Karpas-422 (cell line): ENCODE results near the gene CRKL. TPM values are rescaled to one million over a fixed set of nuclear protein-coding genes. Genes with fewer than 3 reads are reported as not detected.
"Not testable (repeated sequence)": the region's sequence is repeated elsewhere in the genome, so short reads cannot be mapped to it uniquely, and the experiment has no call there.

ENCODE experiments used
- DNase-seq: peaks from one replicate; pipeline ENCODE4 v3.0.0-alpha.2; 2015
- H2AFZ ChIP-seq: fragments of 200-600 bp; sonication (generic); 2 replicates; pipeline ENCODE4 v1.6.1; 2014; ENCODE audit warnings: antibody characterized with exemption, low read length, mixed read lengths
- H3K27ac ChIP-seq: fragments of 200-600 bp; sonication (generic); 2 replicates; pipeline ENCODE4 v1.5.1; 2014; ENCODE audit warnings: mild to moderate bottlenecking, low read length, moderate library complexity
- H3K27me3 ChIP-seq: fragments of 200-600 bp; sonication (generic); 2 replicates; pipeline ENCODE4 v1.6.1; 2014; ENCODE audit warnings: low read length, mixed read lengths
- H3K36me3 ChIP-seq: fragments of 200-600 bp; sonication (generic); 2 replicates; pipeline ENCODE4 v1.6.1; 2014; ENCODE audit warnings: low read length, mixed read lengths; ENCODE audit not compliant: insufficient read depth
- H3K4me1 ChIP-seq: fragments of 200-600 bp; sonication (generic); 2 replicates; pipeline ENCODE4 v1.6.1; 2014; ENCODE audit warnings: mild to moderate bottlenecking, low read length, mixed read lengths
- H3K4me2 ChIP-seq: fragments of 200-600 bp; sonication (generic); 2 replicates; pipeline ENCODE4 v1.6.1; 2014; ENCODE audit warnings: low read length, low read depth, mild to moderate bottlenecking; ENCODE audit not compliant: poor library complexity, severe bottlenecking
- H3K4me3 ChIP-seq: fragments of 200-600 bp; sonication (generic); 2 replicates; pipeline ENCODE4 v1.5.1; 2014; ENCODE audit warnings: mild to moderate bottlenecking, antibody characterized with exemption, low read length, mixed read lengths
- H3K79me2 ChIP-seq: fragments of 200-600 bp; sonication (generic); 2 replicates; pipeline ENCODE4 v1.6.1; 2014; ENCODE audit warnings: mild to moderate bottlenecking, low read length, mixed read lengths
- H3K9ac ChIP-seq: fragments of 200-600 bp; sonication (generic); 2 replicates; pipeline ENCODE4 v1.6.0; 2014; ENCODE audit warnings: low read length
- H3K9me2 ChIP-seq: fragments of 200-600 bp; sonication (generic), shearing (Covaris generic); replicated peaks from 2 replicates; pipeline ENCODE4 v1.6.0; 2014; ENCODE audit warnings: mild to moderate bottlenecking, low read length, moderate library complexity; ENCODE audit not compliant: insufficient read depth
- H3K9me3 ChIP-seq: fragments of 300-700, 200-600 bp; sonication (generic); 2 replicates; pipeline ENCODE4 v1.6.1; 2014; ENCODE audit warnings: low read length, mixed read lengths
- H4K20me1 ChIP-seq: fragments of 200-600 bp; sonication (generic); 2 replicates; pipeline ENCODE4 v1.6.1; 2014; ENCODE audit warnings: mild to moderate bottlenecking, antibody characterized with exemption, low read length, low read depth; ENCODE audit not compliant: insufficient read depth
- total RNA-seq: library from RNA; depleted of rRNA; stranded (reverse); fragments of >200 nt; shearing (Covaris generic); gene quantifications from 2 replicates; pipeline ENCODE4 v1.2.3, GENCODE V29; 2014; ENCODE audit warnings: low replicate concordance

The CRKL gene
- total RNA-seq, 1 experiment from 2014 or later = 58.4 TPM

DNA sequence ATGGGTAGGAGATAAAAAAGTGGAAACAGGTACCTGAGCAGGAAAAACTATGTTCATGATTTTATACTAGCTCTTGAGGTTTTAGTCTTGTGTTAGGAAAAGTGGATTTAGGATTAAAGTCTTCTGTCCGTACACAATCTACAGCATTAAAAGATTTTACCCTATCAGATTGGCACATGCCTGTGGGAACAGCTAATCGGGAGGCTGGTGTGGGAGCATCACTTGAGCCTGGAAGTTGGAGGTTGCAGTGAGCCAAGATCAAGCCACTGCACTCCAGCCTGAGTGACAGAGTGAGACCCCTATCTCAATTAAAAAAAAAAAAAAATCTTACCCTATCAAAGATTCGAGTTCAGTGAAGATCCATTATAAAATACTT lies 12.2 kb upstream of the CRKL start:
- Histone ChIP-seq H3K9me3 (no peaks in the 10 kb centered on the region), H3K36me3 (no peaks in the 10 kb centered on the region), H3K79me2 (no peaks in the 10 kb centered on the region), H2AFZ (no peak overlapping the region), H4K20me1 (no peaks in the 10 kb centered on the region), H3K4me2 (no peak overlapping the region), H3K27me3 (no peaks in the 10 kb centered on the region), H3K27ac (no peak overlapping the region), H3K4me3 (no peak overlapping the region), H3K9ac (no peak overlapping the region), H3K9me2 (no peaks in the 10 kb centered on the region), H3K4me1 (no peaks in the 10 kb centered on the region)
- DNase-seq = no peak

DNA sequence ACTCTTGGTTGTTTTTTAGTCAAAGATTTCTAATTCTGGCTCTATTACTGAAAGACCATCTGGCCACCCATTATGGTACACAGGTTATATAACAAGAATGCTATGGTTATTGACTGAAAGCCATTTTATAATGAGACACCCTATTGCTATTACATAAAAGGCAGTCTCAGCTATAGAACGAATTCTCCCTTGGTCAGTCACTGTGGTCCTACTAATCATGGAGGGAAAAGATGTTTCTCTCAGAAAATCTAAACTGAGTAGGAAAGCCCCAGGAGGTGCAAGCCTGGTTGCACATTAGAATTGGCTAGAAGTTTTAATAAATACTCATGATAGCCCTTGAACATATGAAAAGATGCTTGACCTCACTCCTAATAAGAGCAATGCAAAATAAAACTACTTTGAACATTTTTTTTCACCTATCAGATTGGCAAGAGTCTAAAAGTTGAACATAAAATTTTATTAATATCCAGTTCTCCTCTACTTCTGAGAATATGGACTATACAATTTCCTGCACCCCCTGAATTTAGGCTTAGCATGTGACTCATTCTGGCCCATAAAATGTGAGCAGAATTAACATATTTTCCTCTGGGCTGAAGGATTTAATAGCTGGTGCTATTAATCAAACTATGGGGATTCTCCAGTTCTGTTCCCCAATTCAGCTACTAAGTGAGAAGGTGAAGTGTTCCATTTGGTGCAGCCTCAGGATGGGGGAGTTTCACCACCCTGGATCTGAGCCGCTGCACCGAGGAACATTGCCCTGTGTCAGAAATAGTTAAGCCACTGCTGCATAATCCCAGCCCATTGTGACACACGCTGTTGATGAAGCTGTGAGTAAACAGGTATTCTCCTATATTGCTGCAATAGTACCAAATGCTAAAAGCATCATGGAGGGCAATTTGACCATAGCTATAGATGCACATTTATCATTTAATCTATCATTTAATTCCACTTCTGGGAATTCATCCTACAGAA lies 11.5 kb upstream of the CRKL start:
- H3K4me2 ChIP-seq = no peak overlapping the region

DNA sequence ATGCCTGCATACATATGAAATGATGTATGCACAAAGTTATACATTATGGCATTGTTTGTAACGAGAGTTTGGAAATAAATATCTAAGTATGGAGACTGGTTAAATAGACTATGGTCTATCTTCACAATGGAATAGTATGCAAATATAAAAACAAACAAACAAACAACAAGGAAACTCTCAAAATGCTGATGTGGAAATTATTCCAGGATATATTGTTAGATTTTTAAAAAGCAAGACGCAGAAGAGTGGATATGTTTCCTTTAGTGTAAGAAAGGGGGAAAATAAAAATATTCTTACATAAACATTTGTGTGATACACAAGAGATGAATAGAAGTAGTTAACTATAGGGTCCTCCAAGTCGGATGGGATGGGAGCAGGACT lies 10.8 kb upstream of the CRKL start:
- no peaks in the 10 kb centered on the region for H3K9me3 ChIP-seq
- H3K4me3 ChIP-seq = no peak overlapping the region
- H3K79me2 ChIP-seq = no peaks in the 10 kb centered on the region
- no peak overlapping the region for H3K27ac ChIP-seq
- no peak overlapping the region for H3K4me2 ChIP-seq
- H3K4me1 ChIP-seq = no peaks in the 10 kb centered on the region
- no peaks in the 10 kb centered on the region for H4K20me1 ChIP-seq
- DNase-seq = no peak
- no peaks in the 10 kb centered on the region for H3K9me2 ChIP-seq
- no peaks in the 10 kb centered on the region for H3K27me3 ChIP-seq
- no peak overlapping the region for H2AFZ ChIP-seq
- H3K36me3 ChIP-seq = no peaks in the 10 kb centered on the region
- no peak overlapping the region for H3K9ac ChIP-seq

More for the DNA sequence above, 11.5 kb upstream of the CRKL start:
- Histone ChIP-seq H3K9ac (no peak overlapping the region), H3K9me2 (no peaks in the 10 kb centered on the region), H3K27ac (no peak overlapping the region), H3K36me3 (no peaks in the 10 kb centered on the region), H4K20me1 (no peaks in the 10 kb centered on the region), H3K4me1 (no peaks in the 10 kb centered on the region), H2AFZ (no peak overlapping the region), H3K4me3 (no peak overlapping the region), H3K9me3 (no peaks in the 10 kb centered on the region), H3K79me2 (no peaks in the 10 kb centered on the region), H3K27me3 (no peaks in the 10 kb centered on the region)
- DNase-seq = no peak

DNA sequence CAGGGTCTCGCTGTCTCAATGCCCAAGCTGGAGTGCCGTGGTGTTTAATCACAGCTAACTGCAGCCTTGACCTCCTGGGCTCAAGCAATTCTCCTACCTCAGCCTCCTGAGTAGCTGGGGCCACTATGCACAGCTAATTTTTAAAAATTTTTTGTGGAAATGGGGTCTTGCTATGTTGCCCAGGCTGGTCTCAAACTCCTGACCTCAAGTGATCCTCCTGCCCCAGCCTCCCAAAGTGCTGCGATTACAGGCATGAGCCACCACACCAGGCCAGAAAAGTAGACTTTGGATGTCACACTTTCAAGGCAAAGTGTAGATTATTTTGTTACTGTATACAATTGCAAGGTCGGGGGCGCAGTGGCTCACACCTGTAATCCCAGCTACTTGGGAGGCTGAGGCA lies 8.5 kb upstream of the CRKL start:
- DNase-seq, H3K4me1 ChIP-seq, H3K27ac ChIP-seq, H3K79me2 ChIP-seq, H3K4me3 ChIP-seq, H3K9me2 ChIP-seq, H3K4me2 ChIP-seq, H3K9me3 ChIP-seq, H3K36me3 ChIP-seq, H3K9ac ChIP-seq, H3K27me3 ChIP-seq, H4K20me1 ChIP-seq, H2AFZ ChIP-seq: not testable (repeated sequence)

- DNase-seq = no peak
- H3K27ac ChIP-seq = no peak overlapping the region
- H3K36me3 ChIP-seq = no peaks in the 10 kb centered on the region
- no peaks in the 10 kb centered on the region for H3K9me3 ChIP-seq
- H3K4me1 ChIP-seq = no peaks in the 10 kb centered on the region
- no peak overlapping the region for H3K4me2 ChIP-seq
- H3K27me3 ChIP-seq = no peaks in the 10 kb centered on the region
- H3K9ac ChIP-seq = no peak overlapping the region
- H4K20me1 ChIP-seq = no peaks in the 10 kb centered on the region
- H2AFZ ChIP-seq = no peak overlapping the region
- H3K4me3 ChIP-seq = no peak overlapping the region
- H3K9me2 ChIP-seq = no peaks in the 10 kb centered on the region
- no peaks in the 10 kb centered on the region for H3K79me2 ChIP-seq
Observed at GRCh38 chr22:20909543-20910303, 7.5 kb upstream of the CRKL start.

DNA sequence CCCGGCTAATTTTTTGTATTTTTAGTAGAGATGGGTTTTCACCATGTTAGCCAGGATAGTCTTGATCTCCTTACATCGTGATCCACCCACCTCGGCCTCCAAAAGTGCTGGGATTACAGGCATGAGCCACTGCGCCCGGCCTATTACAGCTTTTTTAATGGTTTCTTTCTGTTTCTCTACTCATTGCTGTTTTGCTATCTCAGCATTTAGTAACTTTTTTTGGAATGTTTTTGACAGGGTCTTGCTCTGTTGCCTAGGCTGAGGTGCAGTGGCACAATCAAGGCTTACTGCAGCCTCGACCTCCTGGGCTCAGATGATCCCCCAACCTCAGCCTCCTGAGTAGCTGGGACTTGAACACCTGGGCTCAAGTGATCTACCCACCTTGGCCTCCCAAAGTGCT lies 4.7 kb upstream of the CRKL start:
- Histone ChIP-seq H3K4me3 (no peak overlapping the region), H3K9me2 (no peaks in the 10 kb centered on the region), H3K9me3 (no peaks in the 10 kb centered on the region), H3K27ac (no peak overlapping the region), H4K20me1 (no peaks in the 10 kb centered on the region; the same call in 1 of the 2 replicates), H3K27me3 (no peaks in the 10 kb centered on the region), H3K79me2 (peaks cover 2% of the 10 kb centered on the region), H3K9ac (no peak overlapping the region), H3K4me2 (no peak overlapping the region), H2AFZ (no peak overlapping the region), H3K36me3 (no peaks in the 10 kb centered on the region), H3K4me1 (peaks cover 8% of the 10 kb centered on the region)
- no peak for DNase-seq

GRCh38 chr22:20918663-20919218 lies 1.5 kb downstream of the CRKL start:
- peaks cover 15% of the 10 kb centered on the region; the same call in 1 of the 2 replicates for H3K36me3 ChIP-seq
- no peaks in the 10 kb centered on the region for H3K9me3 ChIP-seq
- peaks cover 37% of the 10 kb centered on the region for H3K4me1 ChIP-seq
- H3K9me2 ChIP-seq = no peaks in the 10 kb centered on the region
- H3K27ac ChIP-seq = no peak overlapping the region
- H3K4me2 ChIP-seq = peak overlapping the region; percentile 81
- no peak overlapping the region for H2AFZ ChIP-seq
- no peaks in the 10 kb centered on the region for H3K27me3 ChIP-seq
- peak overlapping the region; percentile 88 for H3K9ac ChIP-seq
- DNase-seq = no peak
- H3K4me3 ChIP-seq = peak overlapping the region; percentile 98
- peaks cover 28% of the 10 kb centered on the region for H4K20me1 ChIP-seq
- H3K79me2 ChIP-seq = peaks cover 65% of the 10 kb centered on the region

DNA sequence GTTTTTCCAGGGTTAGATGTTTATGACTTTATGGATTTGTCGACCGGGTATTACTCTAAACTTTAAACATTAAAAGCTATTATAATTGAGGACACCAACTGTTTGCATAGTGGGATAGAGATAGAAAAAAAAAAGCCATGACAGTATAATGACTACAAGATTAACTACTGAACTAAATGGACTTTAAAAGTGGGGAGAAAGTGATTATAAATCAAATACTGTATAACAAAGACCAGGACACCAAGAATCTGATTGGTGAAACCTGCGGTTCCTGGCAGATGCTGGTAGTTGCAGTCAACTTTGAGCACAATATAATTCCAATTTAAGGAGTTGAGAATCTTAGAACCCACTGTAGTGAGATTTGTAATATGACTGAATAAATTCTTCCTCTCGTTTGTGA lies 2.5 kb downstream of the CRKL start:
- Histone ChIP-seq H3K9me2 (no peaks in the 10 kb centered on the region), H3K36me3 (peaks cover 15% of the 10 kb centered on the region; the same call in 1 of the 2 replicates), H3K4me2 (peak overlapping the region; percentile 81), H4K20me1 (peaks cover 37% of the 10 kb centered on the region), H3K4me1 (peaks cover 46% of the 10 kb centered on the region), H3K27me3 (no peaks in the 10 kb centered on the region), H3K4me3 (peak overlapping the region; percentile 98), H3K9ac (peak overlapping the region; percentile 88), H2AFZ (no peak overlapping the region), H3K27ac (no peak overlapping the region), H3K9me3 (no peaks in the 10 kb centered on the region), H3K79me2 (peaks cover 75% of the 10 kb centered on the region)
- no peak for DNase-seq
